ENCODE results near the gene RIMS1. TPM values are rescaled to one million over a fixed set of nuclear protein-coding genes. Genes with fewer than 3 reads are reported as not detected.

RIMS1 gene
- total and polyA plus RNA-seq, 2 experiments from 2014 or later = 0.29 to 0.92 TPM

GRCh38 chr6:72245565-72245964 is 359.2 kb downstream of the RIMS1 start:
- H3K4me1 ChIP-seq (ENCODE audit: low read depth) = no peaks in the 10 kb centered on the region
- H3K27ac ChIP-seq = no peak overlapping the region
- TF ChIP-seq, protein P1, sequence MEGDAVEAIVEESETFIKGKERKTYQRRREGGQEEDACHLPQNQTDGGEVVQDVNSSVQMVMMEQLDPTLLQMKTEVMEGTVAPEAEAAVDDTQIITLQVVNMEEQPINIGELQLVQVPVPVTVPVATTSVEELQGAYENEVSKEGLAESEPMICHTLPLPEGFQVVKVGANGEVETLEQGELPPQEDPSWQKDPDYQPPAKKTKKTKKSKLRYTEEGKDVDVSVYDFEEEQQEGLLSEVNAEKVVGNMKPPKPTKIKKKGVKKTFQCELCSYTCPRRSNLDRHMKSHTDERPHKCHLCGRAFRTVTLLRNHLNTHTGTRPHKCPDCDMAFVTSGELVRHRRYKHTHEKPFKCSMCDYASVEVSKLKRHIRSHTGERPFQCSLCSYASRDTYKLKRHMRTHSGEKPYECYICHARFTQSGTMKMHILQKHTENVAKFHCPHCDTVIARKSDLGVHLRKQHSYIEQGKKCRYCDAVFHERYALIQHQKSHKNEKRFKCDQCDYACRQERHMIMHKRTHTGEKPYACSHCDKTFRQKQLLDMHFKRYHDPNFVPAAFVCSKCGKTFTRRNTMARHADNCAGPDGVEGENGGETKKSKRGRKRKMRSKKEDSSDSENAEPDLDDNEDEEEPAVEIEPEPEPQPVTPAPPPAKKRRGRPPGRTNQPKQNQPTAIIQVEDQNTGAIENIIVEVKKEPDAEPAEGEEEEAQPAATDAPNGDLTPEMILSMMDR (IDR thresholded peaks at IDR 0.05; ENCODE audit: low read depth, low read length) = no peak
- no peaks in the 10 kb centered on the region for H3K36me3 ChIP-seq
- no peaks in the 10 kb centered on the region for H3K27me3 ChIP-seq
- no peak overlapping the region for H3K4me3 ChIP-seq
- no peak for DNase-seq (ENCODE audit: low read depth in 1 of 2, low spot score in 1 of 2)
- H3K9me3 ChIP-seq (ENCODE audit: low read depth) = no peaks in the 10 kb centered on the region

GRCh38 chr6:72246926-72247325 is 360.6 kb downstream of the RIMS1 start:
- Histone ChIP-seq H3K9me3 (ENCODE audit: low read depth) (no peaks in the 10 kb centered on the region), H3K4me1 (ENCODE audit: low read depth) (no peaks in the 10 kb centered on the region), H3K27ac (no peak overlapping the region), H3K4me3 (no peak overlapping the region), H3K27me3 (no peaks in the 10 kb centered on the region), H3K36me3 (no peaks in the 10 kb centered on the region)
- peak; percentile 6 to 13 for DNase-seq (ENCODE audit: low read depth in 1 of 2, low spot score in 1 of 2)
- TF ChIP-seq, protein P1 (IDR thresholded peaks at IDR 0.05; ENCODE audit: low read depth, low read length) = no peak

DNA sequence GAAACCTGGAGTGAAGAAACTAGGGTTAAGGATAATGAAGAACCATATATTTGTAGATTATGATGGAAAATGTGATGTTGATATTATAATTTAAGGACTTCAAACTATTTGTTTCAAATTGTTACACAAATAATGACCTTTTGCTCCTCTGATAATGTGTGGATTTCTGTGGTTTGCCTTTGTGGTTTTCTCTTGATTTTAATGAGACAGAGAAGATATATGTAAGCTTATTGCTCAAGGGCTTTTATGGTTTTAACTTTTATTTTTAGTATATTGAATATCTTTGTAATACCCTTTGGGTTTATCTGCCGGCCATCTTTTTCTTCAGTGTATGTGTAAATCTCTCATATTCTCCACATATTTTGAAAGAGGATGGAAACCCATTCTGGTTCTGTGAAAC is 362.3 kb downstream of the RIMS1 start:
- no peaks in the 10 kb centered on the region for H3K36me3 ChIP-seq
- H3K27ac ChIP-seq = no peak overlapping the region
- H3K9me3 ChIP-seq (ENCODE audit: low read depth) = no peaks in the 10 kb centered on the region
- H3K4me1 ChIP-seq (ENCODE audit: low read depth) = no peaks in the 10 kb centered on the region
- TF ChIP-seq, protein P1 (IDR thresholded peaks at IDR 0.05; ENCODE audit: low read depth, low read length) = no peak
- H3K4me3 ChIP-seq = no peak overlapping the region
- peak in 1 of 2 donors; percentile 2 for DNase-seq (ENCODE audit: low read depth in 1 of 2, low spot score in 1 of 2)
- no peaks in the 10 kb centered on the region for H3K27me3 ChIP-seq

- no peaks in the 10 kb centered on the region for H3K4me1 ChIP-seq (ENCODE audit: low read depth)
- H3K36me3 ChIP-seq = no peaks in the 10 kb centered on the region
- TF ChIP-seq, protein P1 (IDR thresholded peaks at IDR 0.05; ENCODE audit: low read depth, low read length) = peak; percentile 9
- H3K27ac ChIP-seq = no peak overlapping the region
- no peaks in the 10 kb centered on the region for H3K9me3 ChIP-seq (ENCODE audit: low read depth)
- no peak overlapping the region for H3K4me3 ChIP-seq
- peak in 1 of 2 donors; percentile 6 for DNase-seq (ENCODE audit: low read depth in 1 of 2, low spot score in 1 of 2)
- no peaks in the 10 kb centered on the region for H3K27me3 ChIP-seq
Measured at GRCh38 chr6:72250664-72251063, 364.3 kb downstream of the RIMS1 start.

- DNase-seq (ENCODE audit: low read depth in 1 of 2, low spot score in 1 of 2) = no peak
- H3K27me3 ChIP-seq = no peaks in the 10 kb centered on the region
- H3K9me3 ChIP-seq (ENCODE audit: low read depth) = no peaks in the 10 kb centered on the region
- TF ChIP-seq, protein P1 (IDR thresholded peaks at IDR 0.05; ENCODE audit: low read depth, low read length) = no peak
- H3K27ac ChIP-seq = no peak overlapping the region
- no peaks in the 10 kb centered on the region for H3K36me3 ChIP-seq
- H3K4me3 ChIP-seq = no peak overlapping the region
- H3K4me1 ChIP-seq (ENCODE audit: low read depth) = no peaks in the 10 kb centered on the region
Measured at GRCh38 chr6:72260489-72260888, 374.1 kb downstream of the RIMS1 start.

DNA sequence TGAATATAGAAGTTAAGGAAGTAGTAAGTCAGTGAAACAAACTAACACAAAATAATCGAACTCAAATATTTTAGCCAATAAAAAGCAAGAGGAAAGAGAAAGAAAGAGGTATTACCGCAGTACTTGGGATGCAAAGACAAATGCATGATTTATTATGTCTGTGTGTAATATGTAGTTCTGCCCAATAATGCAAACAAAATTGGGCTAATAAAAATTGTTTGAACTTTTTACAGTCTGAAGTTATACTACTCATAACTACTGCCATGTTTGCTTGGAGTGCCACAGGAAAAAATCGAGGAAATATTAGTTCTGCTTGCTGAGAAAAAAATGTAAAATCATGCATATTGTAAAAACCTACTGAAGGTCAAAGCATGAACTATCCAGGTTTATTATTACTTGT is 375.2 kb downstream of the RIMS1 start:
- Histone ChIP-seq H3K27ac (no peak overlapping the region), H3K4me3 (no peak overlapping the region), H3K27me3 (no peaks in the 10 kb centered on the region), H3K36me3 (no peaks in the 10 kb centered on the region), H3K9me3 (ENCODE audit: low read depth) (no peaks in the 10 kb centered on the region), H3K4me1 (ENCODE audit: low read depth) (no peaks in the 10 kb centered on the region)
- DNase-seq (ENCODE audit: low read depth in 1 of 2, low spot score in 1 of 2) = no peak
- TF ChIP-seq, protein P1 (IDR thresholded peaks at IDR 0.05; ENCODE audit: low read depth, low read length) = no peak
